ENCODE data around the gene COL4A2. TPM values are rescaled to one million over a fixed set of nuclear protein-coding genes. Genes with fewer than 3 reads are reported as not detected.

Gene COL4A2
- total RNA-seq, 4 donors from 2014 or later = 75.1 to 322 (median 115) TPM

GRCh38 chr13:110446575-110446890 lies 139.4 kb downstream of the COL4A2 start:
- intact Hi-C loops (cut with DNase I; ENCODE audit: low total_unique reads) = no loop called here
- peaks cover 5 to 13% (median 9%) of the 10 kb centered on the region in 4 donors for H3K4me1 ChIP-seq
- DNase-seq = no peak
- H3K27ac ChIP-seq = peak overlapping the region in 3 of 4 donors; percentile 27 to 66 (median 45)
- no peak for TF ChIP-seq POLR2A (IDR thresholded peaks at IDR 0.05)
- TF ChIP-seq EP300 (IDR thresholded peaks at IDR 0.05; ENCODE audit: low read depth) = no peak
- no peak for TF ChIP-seq POLR2AphosphoS5 (IDR thresholded peaks at IDR 0.05)
- TF ChIP-seq CTCF (IDR thresholded peaks at IDR 0.05) = no peak
- H3K4me3 ChIP-seq = no peak overlapping the region
- peaks cover 0 to 5% (median 0%) of the 10 kb centered on the region in 4 donors for H3K36me3 ChIP-seq
- 71 to 72% methylated on average over 4 of the region's 4 CpGs for WGBS, 2 donors (ENCODE audit: low coverage in 1 of 2)
- H3K27me3 ChIP-seq = no peaks in the 10 kb centered on the region
- H3K9me3 ChIP-seq = no peaks in the 10 kb centered on the region
- in situ Hi-C loops (cut with MboI; ENCODE audit: low pct_ligation_motif_present in 1 of 4, low pct_unique_long_range_greater_than_20kb in 1 of 4, low sequenced_read_pairs in 3 of 4) = no loop called here

- no peak overlapping the region for H3K4me3 ChIP-seq
- in situ Hi-C loops (cut with MboI; ENCODE audit: low pct_ligation_motif_present in 1 of 4, low pct_unique_long_range_greater_than_20kb in 1 of 4, low sequenced_read_pairs in 3 of 4) = no loop called here
- intact Hi-C loops (cut with DNase I; ENCODE audit: low total_unique reads) = no loop called here
- H3K27me3 ChIP-seq = no peaks in the 10 kb centered on the region
- H3K27ac ChIP-seq = peak overlapping the region in 3 of 4 donors; percentile 27 to 66 (median 45)
- no peak for DNase-seq
- TF ChIP-seq EP300 (IDR thresholded peaks at IDR 0.05; ENCODE audit: low read depth) (no peak), CTCF (IDR thresholded peaks at IDR 0.05) (no peak), POLR2A (IDR thresholded peaks at IDR 0.05) (no peak), POLR2AphosphoS5 (IDR thresholded peaks at IDR 0.05) (no peak)
- peaks cover 0 to 5% (median 0%) of the 10 kb centered on the region in 4 donors for H3K36me3 ChIP-seq
- peaks cover 5 to 11% (median 8%) of the 10 kb centered on the region in 4 donors for H3K4me1 ChIP-seq
- no peaks in the 10 kb centered on the region for H3K9me3 ChIP-seq
- 72 to 75% methylated on average over 12 of the region's 12 CpGs for WGBS, 2 donors (ENCODE audit: low coverage in 1 of 2)
Observed at GRCh38 chr13:110447058-110447511, 140.0 kb downstream of the COL4A2 start.

- intact Hi-C loops (cut with DNase I; ENCODE audit: low total_unique reads) = no loop called here
- Histone ChIP-seq H3K27ac (peak overlapping the region in 3 of 4 donors; percentile 27 to 66 (median 45)), H3K4me1 (peaks cover 4 to 6% (median 5%) of the 10 kb centered on the region in 4 donors), H3K36me3 (peaks cover 0 to 5% (median 0%) of the 10 kb centered on the region in 4 donors), H3K9me3 (no peaks in the 10 kb centered on the region), H3K27me3 (no peaks in the 10 kb centered on the region), H3K4me3 (no peak overlapping the region)
- no peak for TF ChIP-seq POLR2AphosphoS5 (IDR thresholded peaks at IDR 0.05)
- in situ Hi-C loops (cut with MboI; ENCODE audit: low pct_ligation_motif_present in 1 of 4, low pct_unique_long_range_greater_than_20kb in 1 of 4, low sequenced_read_pairs in 3 of 4) = no loop called here
- WGBS, 2 donors (ENCODE audit: low coverage in 1 of 2) = 90% methylated on average over 9 of the region's 9 CpGs; no CpG with 5 or more reads in 1 of the 2 donors
- DNase-seq = no peak
Observed at GRCh38 chr13:110447801-110448200, 140.7 kb downstream of the COL4A2 start.

- 82 to 86% methylated on average over 5 to 8 of the region's 8 CpGs for WGBS, 2 donors (ENCODE audit: low coverage in 1 of 2)
- H3K27me3 ChIP-seq = no peaks in the 10 kb centered on the region
- H3K27ac ChIP-seq = peak overlapping the region in 3 of 4 donors; percentile 27 to 66 (median 34)
- peaks cover 0 to 5% (median 0%) of the 10 kb centered on the region in 4 donors for H3K36me3 ChIP-seq
- H3K9me3 ChIP-seq = no peaks in the 10 kb centered on the region
- TF ChIP-seq CTCF (IDR thresholded peaks at IDR 0.05) (no peak), EP300 (IDR thresholded peaks at IDR 0.05; ENCODE audit: low read depth) (no peak), POLR2AphosphoS5 (IDR thresholded peaks at IDR 0.05) (no peak), POLR2A (IDR thresholded peaks at IDR 0.05) (no peak)
- intact Hi-C loops (cut with DNase I; ENCODE audit: low total_unique reads) (no loop called here), in situ Hi-C loops (cut with MboI; ENCODE audit: low pct_ligation_motif_present in 1 of 4, low pct_unique_long_range_greater_than_20kb in 1 of 4, low sequenced_read_pairs in 3 of 4) (no loop called here)
- peaks cover 0 to 5% (median 2%) of the 10 kb centered on the region in 4 donors for H3K4me1 ChIP-seq
- no peak for DNase-seq
- no peak overlapping the region for H3K4me3 ChIP-seq
Observed at GRCh38 chr13:110448230-110448629, 141.1 kb downstream of the COL4A2 start.

GRCh38 chr13:110448677-110449076 lies 141.6 kb downstream of the COL4A2 start:
- WGBS, 2 donors (ENCODE audit: low coverage in 1 of 2) = 92 to 95% methylated on average over 7 to 12 of the region's 12 CpGs
- intact Hi-C loops (cut with DNase I; ENCODE audit: low total_unique reads) (no loop called here), in situ Hi-C loops (cut with MboI; ENCODE audit: low pct_ligation_motif_present in 1 of 4, low pct_unique_long_range_greater_than_20kb in 1 of 4, low sequenced_read_pairs in 3 of 4) (no loop called here)
- H3K27ac ChIP-seq = peak overlapping the region in 3 of 4 donors; percentile 27 to 66 (median 34)
- no peaks in the 10 kb centered on the region for H3K9me3 ChIP-seq
- peaks cover 0 to 5% (median 0%) of the 10 kb centered on the region in 4 donors for H3K36me3 ChIP-seq
- no peak for DNase-seq
- TF ChIP-seq POLR2A (IDR thresholded peaks at IDR 0.05) (no peak), CTCF (IDR thresholded peaks at IDR 0.05) (no peak), POLR2AphosphoS5 (IDR thresholded peaks at IDR 0.05) (no peak), EP300 (IDR thresholded peaks at IDR 0.05; ENCODE audit: low read depth) (no peak)
- no peaks in the 10 kb centered on the region for H3K27me3 ChIP-seq
- no peak overlapping the region for H3K4me3 ChIP-seq
- H3K4me1 ChIP-seq = peaks cover 0 to 3% (median 0%) of the 10 kb centered on the region in 4 donors

Measured in transverse colon (tissue), 4 donors.